ENCODE data around the gene LIN9. TPM values are rescaled to one million over a fixed set of nuclear protein-coding genes. Genes with fewer than 3 reads are reported as not detected.
A peak's percentile ranks its signal among the peaks of the same experiment; 100 is the strongest.

Gene LIN9
- total and polyA plus RNA-seq, 2 of the 13 experiments (the other 11 are each of a cell fraction or from before 2014, with no cell fraction given), result 3.0 to 10.0 TPM

DNA sequence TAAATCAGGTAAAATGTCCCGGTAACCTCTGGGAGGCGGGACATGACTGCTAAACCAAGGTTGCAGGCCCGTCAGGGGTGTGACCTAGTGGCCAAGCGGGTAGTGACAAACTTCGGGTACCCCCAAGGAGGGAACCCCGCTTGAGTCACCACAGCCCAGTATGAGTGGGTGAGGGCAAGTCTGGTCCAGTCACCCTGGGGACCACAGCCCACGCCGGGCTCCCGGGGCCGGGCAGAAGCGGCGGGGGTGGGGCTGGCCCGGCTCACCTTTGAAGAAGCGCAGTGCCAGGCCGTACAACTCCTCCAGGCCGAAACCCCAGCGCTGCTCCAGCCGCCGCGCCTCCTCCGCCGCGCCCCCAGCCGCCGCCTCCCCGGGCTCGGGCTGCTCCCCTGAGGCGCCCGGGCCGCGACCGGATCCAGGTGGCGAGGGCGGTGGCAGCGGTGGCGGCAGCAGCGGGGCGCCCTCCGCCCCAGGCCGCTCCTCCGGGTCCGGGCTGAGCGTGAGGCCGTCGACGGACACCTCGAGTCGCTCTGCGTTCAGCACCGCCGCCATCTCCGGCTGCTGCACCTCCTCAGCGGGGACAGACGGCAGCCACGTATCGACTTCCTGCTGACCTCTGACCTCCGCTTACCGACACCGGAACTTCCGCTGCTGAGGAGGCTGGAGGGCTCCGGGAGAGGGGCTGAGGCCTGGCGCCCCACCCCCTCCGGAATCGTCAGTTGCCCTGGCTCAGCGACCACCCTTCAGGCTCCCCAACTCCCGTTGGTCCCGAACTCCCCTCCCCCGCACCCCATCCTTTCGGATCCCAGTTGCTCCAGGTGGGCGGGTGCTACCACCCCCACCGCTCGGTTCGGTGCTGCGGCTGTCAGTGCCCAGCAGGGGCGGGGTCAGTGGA is 122.6 kb downstream of the LIN9 start, which contains the start of gene ACBD3 (continued):
- TF ChIP-seq, protein P1, sequence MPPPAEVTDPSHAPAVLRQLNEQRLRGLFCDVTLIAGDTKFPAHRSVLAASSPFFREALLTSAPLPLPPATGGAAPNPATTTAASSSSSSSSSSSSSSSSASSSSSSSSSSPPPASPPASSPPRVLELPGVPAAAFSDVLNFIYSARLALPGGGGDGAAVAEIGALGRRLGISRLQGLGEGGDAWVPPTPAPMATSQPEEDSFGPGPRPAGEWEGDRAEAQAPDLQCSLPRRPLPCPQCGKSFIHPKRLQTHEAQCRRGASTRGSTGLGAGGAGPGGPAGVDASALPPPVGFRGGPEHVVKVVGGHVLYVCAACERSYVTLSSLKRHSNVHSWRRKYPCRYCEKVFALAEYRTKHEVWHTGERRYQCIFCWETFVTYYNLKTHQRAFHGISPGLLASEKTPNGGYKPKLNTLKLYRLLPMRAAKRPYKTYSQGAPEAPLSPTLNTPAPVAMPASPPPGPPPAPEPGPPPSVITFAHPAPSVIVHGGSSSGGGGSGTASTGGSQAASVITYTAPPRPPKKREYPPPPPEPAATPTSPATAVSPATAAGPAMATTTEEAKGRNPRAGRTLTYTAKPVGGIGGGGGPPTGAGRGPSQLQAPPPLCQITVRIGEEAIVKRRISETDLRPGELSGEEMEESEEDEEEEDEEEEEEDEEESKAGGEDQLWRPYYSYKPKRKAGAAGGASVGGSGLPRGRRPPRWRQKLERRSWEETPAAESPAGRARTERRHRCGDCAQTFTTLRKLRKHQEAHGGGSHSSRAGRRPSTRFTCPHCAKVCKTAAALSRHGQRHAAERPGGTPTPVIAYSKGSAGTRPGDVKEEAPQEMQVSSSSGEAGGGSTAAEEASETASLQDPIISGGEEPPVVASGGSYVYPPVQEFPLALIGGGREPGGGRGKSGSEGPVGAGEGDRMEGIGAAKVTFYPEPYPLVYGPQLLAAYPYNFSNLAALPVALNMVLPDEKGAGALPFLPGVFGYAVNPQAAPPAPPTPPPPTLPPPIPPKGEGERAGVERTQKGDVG (CRISPR knock-in tag; IDR thresholded peaks at IDR 0.05; ENCODE audit: borderline replicate concordance), result no peak
- TF ChIP-seq GLI4 (CRISPR knock-in tag; IDR thresholded peaks at IDR 0.05; ENCODE audit: borderline replicate concordance) (0 out of 2 replicates have a peak, but pooled peaks have one; percentile 33), SALL1 (CRISPR knock-in tag; IDR thresholded peaks at IDR 0.05) (peak; percentile 89), ZNF232 (CRISPR knock-in tag; IDR thresholded peaks at IDR 0.05; ENCODE audit: borderline replicate concordance) (peak; percentile 47; the same call in 1 of the 2 replicates), MEF2D (CRISPR knock-in tag; IDR thresholded peaks at IDR 0.05) (peak; percentile 50; the same call in 1 of the 2 replicates), ZNF430 (CRISPR knock-in tag; IDR thresholded peaks at IDR 0.05) (peak; percentile 64; the same call in 1 of the 2 replicates), GATAD2A (CRISPR knock-in tag; IDR thresholded peaks at IDR 0.05) (peak; percentile 34; the same call in 1 of the 2 replicates), PHF20 (CRISPR knock-in tag; IDR thresholded peaks at IDR 0.05) (peak; percentile 91), FOSL2 (CRISPR knock-in tag; IDR thresholded peaks at IDR 0.05) (no peak), SUZ12 (IDR thresholded peaks at IDR 0.05; ENCODE audit: low read depth, low read length) (no peak), ZSCAN30 (CRISPR knock-in tag; IDR thresholded peaks at IDR 0.05) (no peak), ADNP (CRISPR knock-in tag; IDR thresholded peaks at IDR 0.05) (no peak), SIN3A (IDR thresholded peaks at IDR 0.05; ENCODE audit: borderline replicate concordance, low read depth, low read length) (peak; percentile 68; the same call in 1 of the 2 replicates), SNRNP70 (IDR thresholded peaks at IDR 0.05; ENCODE audit: low read depth, low read length) (no peak), CEBPB (IDR thresholded peaks at IDR 0.05; ENCODE audit: borderline replicate concordance, low read depth, low read length) (no peak), ETV6 (CRISPR knock-in tag; conservative IDR thresholded peaks at IDR 0.05) (peak; percentile 47; the same call in 1 of the 2 replicates), ZNF563 (CRISPR knock-in tag; IDR thresholded peaks at IDR 0.05) (peak; percentile 68; the same call in 1 of the 2 replicates), BORCS8-MEF2B (CRISPR knock-in tag; IDR thresholded peaks at IDR 0.05) (no peak; the same call in 1 of the 2 replicates), ZNF672 (CRISPR knock-in tag; IDR thresholded peaks at IDR 0.05) (no peak)
- TF ChIP-seq, protein P2, sequence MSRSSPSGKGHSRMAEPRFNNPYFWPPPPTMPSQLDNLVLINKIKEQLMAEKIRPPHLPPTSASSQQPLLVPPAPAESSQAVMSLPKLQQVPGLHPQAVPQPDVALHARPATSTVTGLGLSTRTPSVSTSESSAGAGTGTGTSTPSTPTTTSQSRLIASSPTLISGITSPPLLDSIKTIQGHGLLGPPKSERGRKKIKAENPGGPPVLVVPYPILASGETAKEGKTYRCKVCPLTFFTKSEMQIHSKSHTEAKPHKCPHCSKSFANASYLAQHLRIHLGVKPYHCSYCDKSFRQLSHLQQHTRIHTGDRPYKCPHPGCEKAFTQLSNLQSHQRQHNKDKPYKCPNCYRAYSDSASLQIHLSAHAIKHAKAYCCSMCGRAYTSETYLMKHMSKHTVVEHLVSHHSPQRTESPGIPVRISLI (CRISPR knock-in tag; IDR thresholded peaks at IDR 0.05; ENCODE audit: borderline replicate concordance), result no peak
- TF ChIP-seq, protein P3, sequence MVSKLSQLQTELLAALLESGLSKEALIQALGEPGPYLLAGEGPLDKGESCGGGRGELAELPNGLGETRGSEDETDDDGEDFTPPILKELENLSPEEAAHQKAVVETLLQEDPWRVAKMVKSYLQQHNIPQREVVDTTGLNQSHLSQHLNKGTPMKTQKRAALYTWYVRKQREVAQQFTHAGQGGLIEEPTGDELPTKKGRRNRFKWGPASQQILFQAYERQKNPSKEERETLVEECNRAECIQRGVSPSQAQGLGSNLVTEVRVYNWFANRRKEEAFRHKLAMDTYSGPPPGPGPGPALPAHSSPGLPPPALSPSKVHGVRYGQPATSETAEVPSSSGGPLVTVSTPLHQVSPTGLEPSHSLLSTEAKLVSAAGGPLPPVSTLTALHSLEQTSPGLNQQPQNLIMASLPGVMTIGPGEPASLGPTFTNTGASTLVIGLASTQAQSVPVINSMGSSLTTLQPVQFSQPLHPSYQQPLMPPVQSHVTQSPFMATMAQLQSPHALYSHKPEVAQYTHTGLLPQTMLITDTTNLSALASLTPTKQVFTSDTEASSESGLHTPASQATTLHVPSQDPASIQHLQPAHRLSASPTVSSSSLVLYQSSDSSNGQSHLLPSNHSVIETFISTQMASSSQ (IDR thresholded peaks at IDR 0.05; ENCODE audit: low read depth), result no peak
- TF ChIP-seq, protein P3 (CRISPR knock-in tag; IDR thresholded peaks at IDR 0.05; ENCODE audit: borderline replicate concordance), result peak; percentile 36; the same call in 1 of the 2 replicates
